KMS-11 (cell line): ENCODE data around the gene AP5S1.

Experiments
- H2AFZ ChIP-seq: fragments of 200-600 bp; sonication (generic); 2 replicates; pipeline ENCODE4 v1.6.1; 2016; ENCODE audit warnings: antibody characterized with exemption, mixed run types, low read depth
- H3K27ac ChIP-seq: fragments of 200-600 bp; sonication (generic); 2 replicates; pipeline ENCODE4 v1.6.1; 2016; ENCODE audit warnings: mild to moderate bottlenecking, mixed run types
- H3K27me3 ChIP-seq: fragments of 200-600 bp; sonication (generic); 2 replicates; pipeline ENCODE4 v1.6.1; 2017; ENCODE audit warnings: mild to moderate bottlenecking, low read depth, mixed run types, moderate library complexity; ENCODE audit not compliant: insufficient read depth
- H3K36me3 ChIP-seq: fragments of 200-600 bp; sonication (generic); 2 replicates; pipeline ENCODE4 v1.6.1; 2017; ENCODE audit warnings: mild to moderate bottlenecking, mixed run types; ENCODE audit not compliant: insufficient read depth
- H3K4me1 ChIP-seq: fragments of 200-600 bp; sonication (generic); 2 replicates; pipeline ENCODE4 v1.6.1; 2016; ENCODE audit warnings: mild to moderate bottlenecking, low read depth, mixed run types; ENCODE audit not compliant: poor library complexity, severe bottlenecking
- H3K4me2 ChIP-seq: fragments of 200-600 bp; sonication (generic); 2 replicates; pipeline ENCODE4 v1.7.0; 2016; ENCODE audit warnings: mild to moderate bottlenecking, mixed run types
- H3K4me3 ChIP-seq: fragments of 200-600 bp; sonication (generic); IDR thresholded peaks from 2 replicates; pipeline ENCODE4 v1.6.1; 2017; ENCODE audit warnings: low read depth, low read length, mixed read lengths; ENCODE audit not compliant: insufficient read depth
- H3K79me2 ChIP-seq: fragments of 200-600 bp; sonication (generic); 2 replicates; pipeline ENCODE4 v1.6.1; 2016; ENCODE audit warnings: low read depth, mixed run types; ENCODE audit not compliant: insufficient read depth
- H3K9ac ChIP-seq: fragments of 200-600 bp; sonication (generic); 2 replicates; pipeline ENCODE4 v1.6.1; 2016; ENCODE audit warnings: mild to moderate bottlenecking, mixed run types
- H4K20me1 ChIP-seq: fragments of 200-600 bp; sonication (generic); 2 replicates; pipeline ENCODE4 v1.6.1; 2016; ENCODE audit warnings: mild to moderate bottlenecking, mixed run types; ENCODE audit not compliant: insufficient read depth
- TF ChIP-seq, protein P1 (sequence below): fragments of 200-600 bp; sonication (generic); conservative IDR thresholded peaks from 2 replicates; pipeline ENCODE4 v1.6.1; 2017; ENCODE audit warnings: low read depth, mild to moderate bottlenecking, antibody characterized with exemption, low read length, moderate library complexity, mixed read lengths

The AP5S1 gene

DNA sequence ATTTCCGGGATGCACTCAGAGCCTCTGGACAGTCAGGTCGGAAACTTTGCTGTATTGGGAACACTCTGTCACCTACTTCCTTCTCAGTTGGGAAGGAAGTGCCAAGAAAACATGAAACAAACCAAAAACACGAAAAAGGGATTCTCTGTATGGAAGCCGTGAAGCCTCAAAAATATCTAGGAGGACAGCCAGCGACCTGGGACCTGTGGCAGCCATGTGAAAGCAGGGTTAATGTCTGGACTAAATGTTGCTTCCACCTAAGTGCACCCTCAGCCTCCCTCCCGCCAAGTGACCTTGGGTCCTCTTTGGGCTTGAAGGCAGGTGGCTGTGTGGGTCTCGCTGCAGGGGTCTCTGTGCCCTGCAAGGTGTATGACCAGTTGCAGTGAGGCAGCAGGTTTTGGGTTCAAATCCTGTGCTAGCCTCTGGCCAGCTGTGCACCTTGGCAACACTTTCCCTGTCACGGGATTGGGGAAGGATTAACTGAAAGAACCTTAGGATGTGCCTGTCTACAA is 27.1 kb downstream of the AP5S1 start:
- Histone ChIP-seq H3K4me2 (peak overlapping the region; percentile 71), H2AFZ (peak overlapping the region; percentile 74), H3K27me3 (no peaks in the 10 kb centered on the region), H3K4me3 (no peak overlapping the region), H3K79me2 (no peaks in the 10 kb centered on the region), H4K20me1 (no peaks in the 10 kb centered on the region), H3K27ac (no peak overlapping the region), H3K9ac (peak overlapping the region; percentile 84), H3K4me1 (peaks cover 15% of the 10 kb centered on the region), H3K36me3 (no peaks in the 10 kb centered on the region)
- TF ChIP-seq, protein P1, sequence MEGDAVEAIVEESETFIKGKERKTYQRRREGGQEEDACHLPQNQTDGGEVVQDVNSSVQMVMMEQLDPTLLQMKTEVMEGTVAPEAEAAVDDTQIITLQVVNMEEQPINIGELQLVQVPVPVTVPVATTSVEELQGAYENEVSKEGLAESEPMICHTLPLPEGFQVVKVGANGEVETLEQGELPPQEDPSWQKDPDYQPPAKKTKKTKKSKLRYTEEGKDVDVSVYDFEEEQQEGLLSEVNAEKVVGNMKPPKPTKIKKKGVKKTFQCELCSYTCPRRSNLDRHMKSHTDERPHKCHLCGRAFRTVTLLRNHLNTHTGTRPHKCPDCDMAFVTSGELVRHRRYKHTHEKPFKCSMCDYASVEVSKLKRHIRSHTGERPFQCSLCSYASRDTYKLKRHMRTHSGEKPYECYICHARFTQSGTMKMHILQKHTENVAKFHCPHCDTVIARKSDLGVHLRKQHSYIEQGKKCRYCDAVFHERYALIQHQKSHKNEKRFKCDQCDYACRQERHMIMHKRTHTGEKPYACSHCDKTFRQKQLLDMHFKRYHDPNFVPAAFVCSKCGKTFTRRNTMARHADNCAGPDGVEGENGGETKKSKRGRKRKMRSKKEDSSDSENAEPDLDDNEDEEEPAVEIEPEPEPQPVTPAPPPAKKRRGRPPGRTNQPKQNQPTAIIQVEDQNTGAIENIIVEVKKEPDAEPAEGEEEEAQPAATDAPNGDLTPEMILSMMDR = no peak

DNA sequence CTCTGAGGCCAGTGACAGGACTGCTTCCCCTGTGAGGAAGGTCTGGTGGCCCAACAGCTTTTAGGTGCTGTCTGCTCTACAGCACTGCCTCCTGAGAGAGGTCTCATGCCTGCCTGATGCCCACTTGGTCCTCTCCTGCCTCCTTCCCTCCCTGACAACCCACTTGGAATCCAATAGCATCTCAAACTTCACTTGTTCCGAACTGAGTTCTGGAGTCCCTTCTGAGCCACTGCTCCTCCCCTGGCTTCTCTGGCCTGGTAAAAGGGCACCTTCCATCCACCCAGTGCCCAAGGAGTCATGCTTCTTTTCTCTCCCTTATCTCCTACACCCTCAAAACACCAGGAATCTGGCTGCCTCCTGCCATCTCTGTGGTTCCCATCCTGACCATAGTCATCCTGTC is 28.2 kb downstream of the AP5S1 start:
- TF ChIP-seq, protein P1 = no peak
- Histone ChIP-seq H3K4me3 (no peak overlapping the region), H2AFZ (no peak overlapping the region), H3K27ac (no peak overlapping the region), H3K36me3 (no peaks in the 10 kb centered on the region), H3K27me3 (no peaks in the 10 kb centered on the region), H4K20me1 (no peaks in the 10 kb centered on the region), H3K79me2 (no peaks in the 10 kb centered on the region), H3K4me2 (no peak overlapping the region), H3K9ac (no peak overlapping the region), H3K4me1 (peaks cover 15% of the 10 kb centered on the region)

DNA sequence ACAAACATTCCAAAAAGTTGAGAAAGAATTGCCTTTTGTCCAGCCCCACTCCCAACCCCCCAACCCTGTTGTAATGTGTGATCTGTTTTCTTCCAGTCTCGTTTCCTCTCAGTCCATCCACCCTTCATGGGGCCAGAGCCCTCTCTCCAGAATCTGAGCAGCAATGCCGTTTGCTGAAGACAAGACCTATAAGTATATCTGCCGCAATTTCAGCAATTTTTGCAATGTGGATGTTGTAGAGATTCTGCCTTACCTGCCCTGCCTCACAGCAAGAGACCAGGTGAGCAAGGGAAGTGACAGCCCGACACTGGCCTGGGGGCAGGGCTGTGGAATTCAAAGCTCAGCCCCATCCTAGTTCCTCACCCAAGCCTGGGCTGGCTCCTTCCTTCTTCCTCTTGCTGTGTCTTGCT is 34.1 kb downstream of the AP5S1 start:
- H2AFZ ChIP-seq = no peak overlapping the region
- H3K36me3 ChIP-seq = no peaks in the 10 kb centered on the region
- peaks cover 5% of the 10 kb centered on the region for H3K4me1 ChIP-seq
- H3K79me2 ChIP-seq = no peaks in the 10 kb centered on the region
- no peak overlapping the region for H3K4me3 ChIP-seq
- H3K9ac ChIP-seq = no peak overlapping the region
- H4K20me1 ChIP-seq = no peaks in the 10 kb centered on the region
- TF ChIP-seq, protein P1 = no peak
- H3K27me3 ChIP-seq = no peaks in the 10 kb centered on the region
- H3K4me2 ChIP-seq = no peak overlapping the region
- H3K27ac ChIP-seq = no peak overlapping the region

DNA sequence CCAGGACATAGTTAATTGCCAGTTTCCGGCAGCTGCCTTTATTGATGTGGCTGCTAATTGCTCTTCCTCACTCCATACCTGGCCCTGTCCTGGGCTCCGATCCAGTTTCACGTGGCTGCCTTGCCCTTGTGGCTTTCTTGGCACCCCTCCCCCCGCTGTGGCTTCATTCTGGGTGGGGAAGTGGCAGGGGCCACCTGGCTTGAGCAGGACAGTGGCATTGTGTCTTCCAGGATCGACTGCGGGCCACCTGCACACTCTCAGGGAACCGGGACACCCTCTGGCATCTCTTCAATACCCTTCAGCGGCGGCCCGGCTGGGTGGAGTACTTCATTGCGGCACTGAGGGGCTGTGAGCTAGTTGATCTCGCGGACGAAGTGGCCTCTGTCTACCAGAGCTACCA is 37.1 kb downstream of the AP5S1 start:
- H3K4me3 ChIP-seq = no peak overlapping the region
- H3K4me2 ChIP-seq = no peak overlapping the region
- no peaks in the 10 kb centered on the region for H3K27me3 ChIP-seq
- no peak overlapping the region for H3K9ac ChIP-seq
- H2AFZ ChIP-seq = no peak overlapping the region
- no peaks in the 10 kb centered on the region for H3K36me3 ChIP-seq
- TF ChIP-seq, protein P1 = no peak
- H3K4me1 ChIP-seq = peaks cover 5% of the 10 kb centered on the region
- H3K79me2 ChIP-seq = no peaks in the 10 kb centered on the region
- no peak overlapping the region for H3K27ac ChIP-seq
- no peaks in the 10 kb centered on the region for H4K20me1 ChIP-seq
